GM18511 (cell line): ENCODE results near the gene FPGS.
"Not testable (repeated sequence)": the region's sequence is repeated elsewhere in the genome, so short reads cannot be mapped to it uniquely, and the experiment has no call there.

Experiments used
- ATAC-seq: cut with Tn5 transposase; IDR thresholded peaks from one replicate; pipeline ENCODE4 v1.9.1; 2021; ENCODE audit warnings: mild to moderate bottlenecking, moderate library complexity; ENCODE audit not compliant: unreplicated experiment

The FPGS gene

GRCh38 chr9:127835991-127836516 is 33.4 kb downstream of the FPGS start:
- no peak for ATAC-seq

DNA sequence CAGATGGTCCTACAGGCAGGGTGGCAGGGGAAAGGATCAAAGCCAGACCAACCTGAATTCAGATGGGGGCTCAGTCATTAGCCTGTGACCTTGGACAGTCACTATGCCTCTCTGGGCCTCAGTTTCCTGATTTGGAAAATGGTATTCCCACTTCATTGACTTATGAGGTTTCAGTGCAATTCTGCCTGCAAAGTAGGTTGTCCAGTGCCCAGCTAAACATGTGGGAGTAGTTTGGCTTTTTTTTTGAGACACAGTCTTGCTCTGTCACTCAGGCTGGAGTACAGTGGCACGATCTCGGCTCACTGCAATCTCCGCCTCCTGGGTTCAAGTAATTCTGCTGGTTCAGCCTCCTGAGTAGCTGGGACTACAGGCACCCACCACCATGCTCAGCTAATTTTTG is 33.9 kb downstream of the FPGS start:
- not testable (repeated sequence) for ATAC-seq

DNA sequence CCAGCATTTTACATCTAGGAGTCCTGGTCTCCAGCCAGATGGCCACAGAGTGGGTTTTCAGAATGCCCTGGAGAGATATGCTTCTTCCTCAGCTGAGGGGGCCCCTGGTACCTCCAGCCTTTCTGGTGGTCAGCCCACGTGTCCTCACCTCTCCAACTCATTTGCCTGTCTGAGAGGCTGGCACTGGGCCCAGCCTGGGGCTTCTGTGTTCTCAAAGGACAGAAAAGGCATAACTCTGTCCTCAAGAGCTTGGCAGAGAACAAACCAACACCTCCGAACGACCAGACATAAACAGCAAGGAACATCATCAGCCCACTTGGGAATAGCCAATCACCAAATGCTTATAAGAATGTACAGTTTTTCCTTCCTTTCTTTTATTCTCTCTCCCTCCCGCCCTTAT is 34.7 kb downstream of the FPGS start:
- ATAC-seq: no peak

DNA sequence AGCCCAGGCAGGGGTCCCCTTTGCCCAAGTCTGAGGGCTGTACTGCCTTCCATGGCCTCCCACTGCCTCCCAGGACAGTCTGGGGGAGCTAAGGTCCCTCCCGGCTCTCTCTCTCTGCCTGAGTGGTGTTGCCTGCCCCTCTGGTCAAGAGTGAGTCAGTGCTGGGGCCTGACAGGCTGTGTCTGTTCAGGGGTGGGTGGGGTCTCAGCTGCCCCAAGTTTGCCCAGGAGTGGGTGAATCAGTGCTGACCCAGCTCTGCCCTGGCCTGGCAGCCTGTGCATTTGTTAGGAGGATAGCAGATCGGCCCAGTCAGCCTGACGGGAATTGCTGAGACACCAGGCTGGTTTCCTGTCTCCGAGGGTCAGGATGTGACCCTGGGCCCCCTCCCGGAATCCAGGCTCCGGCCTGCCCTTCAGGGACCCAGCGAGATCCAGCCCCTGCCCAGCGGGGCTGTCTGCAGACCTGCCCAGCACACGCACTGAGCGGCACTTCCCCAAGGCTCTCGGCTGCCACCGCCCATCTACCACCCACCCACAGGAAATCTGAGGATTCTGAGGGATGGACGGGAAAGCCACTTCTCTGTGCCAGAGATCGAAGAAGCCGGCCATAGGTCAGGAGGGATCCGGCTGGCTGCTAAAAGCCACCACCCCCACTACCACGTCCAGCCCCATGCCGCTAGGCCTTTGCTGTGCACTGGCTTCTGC is 35.8 kb downstream of the FPGS start:
- no peak for ATAC-seq

- no peak for ATAC-seq
Observed at GRCh38 chr9:127841087-127841835, 38.6 kb downstream of the FPGS start.

GRCh38 chr9:127844821-127845359 is 42.2 kb downstream of the FPGS start:
- no peak for ATAC-seq

GRCh38 chr9:127845619-127846018 is 42.9 kb downstream of the FPGS start:
- not testable (repeated sequence) for ATAC-seq

- no peak for ATAC-seq
Observed at GRCh38 chr9:127846443-127847177, 43.9 kb downstream of the FPGS start.

GRCh38 chr9:127847178-127847510 is 44.5 kb downstream of the FPGS start:
- no peak for ATAC-seq

DNA sequence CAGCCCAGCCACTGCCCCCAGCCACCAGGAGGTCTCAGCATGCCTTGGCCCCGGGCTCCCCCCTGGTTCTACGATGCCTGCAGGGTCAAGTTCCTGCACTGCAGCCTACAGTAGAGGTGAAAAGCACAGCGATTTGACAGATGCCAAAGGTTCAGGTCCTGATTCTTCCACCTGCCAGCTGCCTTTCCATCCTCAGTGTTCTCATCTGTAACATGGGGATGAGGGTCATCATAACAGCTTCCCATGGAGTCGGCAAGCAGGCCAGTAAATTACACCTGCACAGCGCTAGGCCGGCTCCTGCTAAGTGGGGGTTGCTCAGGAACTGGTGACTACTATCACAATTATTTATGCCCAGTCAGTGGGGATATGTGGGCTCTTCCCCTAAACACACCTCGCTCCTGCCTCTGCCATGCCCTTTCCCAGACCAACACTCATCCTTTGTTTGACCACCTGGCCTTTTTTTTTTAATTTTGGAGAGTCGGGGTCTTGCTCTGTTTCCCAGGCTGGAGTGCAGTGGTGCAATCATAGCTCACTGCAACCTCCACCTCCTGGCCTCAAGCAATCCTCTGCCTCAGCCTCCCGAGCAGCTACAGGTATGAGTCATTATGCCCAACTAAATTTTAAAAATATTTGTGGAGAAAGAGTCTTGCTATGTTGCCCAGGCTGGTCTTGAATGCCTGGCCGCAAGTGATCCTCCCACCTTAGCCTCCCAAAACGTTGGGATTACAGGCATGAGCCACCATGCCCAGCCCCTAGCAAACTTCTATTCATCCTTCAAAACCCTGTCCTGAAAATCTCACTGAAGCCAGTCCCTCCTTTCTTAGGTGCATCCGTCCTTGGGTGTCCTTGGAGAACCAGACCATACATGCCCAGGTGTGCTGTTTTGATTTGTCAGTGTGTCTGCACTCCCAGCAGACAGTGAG is 45.4 kb downstream of the FPGS start:
- no peak for ATAC-seq

DNA sequence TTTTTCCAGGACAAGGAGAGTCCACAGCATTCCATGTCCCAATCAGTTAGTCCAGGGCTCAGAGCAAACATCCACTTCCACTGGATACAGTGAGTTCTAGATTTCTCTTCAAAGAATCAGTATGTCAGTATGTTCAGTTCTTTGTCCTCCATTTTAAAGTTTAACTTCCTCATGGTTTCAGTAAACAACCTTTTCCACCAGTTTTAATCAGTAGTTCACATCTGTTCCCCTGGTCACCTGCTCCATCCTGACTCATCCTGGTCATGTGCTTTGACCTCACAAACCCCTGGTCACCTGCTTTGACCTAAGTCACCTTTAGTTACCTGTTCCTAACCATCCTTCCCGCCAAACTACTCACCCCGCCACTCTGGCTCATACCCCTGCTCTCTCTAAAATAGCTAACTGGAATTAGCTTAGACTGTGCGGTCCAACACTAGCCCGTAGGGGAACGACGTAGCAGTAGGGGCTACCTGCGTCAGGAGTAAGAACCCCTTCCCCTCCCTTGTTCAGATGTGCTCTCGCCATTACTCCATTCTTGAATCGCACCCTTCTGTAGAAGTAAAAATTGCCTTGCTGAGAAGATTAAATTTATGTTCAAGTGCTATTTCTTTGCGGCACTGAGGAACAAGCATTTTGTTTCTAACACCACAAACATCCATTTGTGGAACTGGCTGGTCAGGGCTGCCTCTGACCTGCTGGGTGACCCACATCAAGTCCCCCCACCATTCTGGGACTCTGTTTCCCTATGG is 46.2 kb downstream of the FPGS start:
- ATAC-seq: no peak

- ATAC-seq: no peak
Observed at GRCh38 chr9:127850286-127850830, 47.7 kb downstream of the FPGS start.

- no peak for ATAC-seq
Observed at GRCh38 chr9:127852829-127853228, 50.1 kb downstream of the FPGS start.

DNA sequence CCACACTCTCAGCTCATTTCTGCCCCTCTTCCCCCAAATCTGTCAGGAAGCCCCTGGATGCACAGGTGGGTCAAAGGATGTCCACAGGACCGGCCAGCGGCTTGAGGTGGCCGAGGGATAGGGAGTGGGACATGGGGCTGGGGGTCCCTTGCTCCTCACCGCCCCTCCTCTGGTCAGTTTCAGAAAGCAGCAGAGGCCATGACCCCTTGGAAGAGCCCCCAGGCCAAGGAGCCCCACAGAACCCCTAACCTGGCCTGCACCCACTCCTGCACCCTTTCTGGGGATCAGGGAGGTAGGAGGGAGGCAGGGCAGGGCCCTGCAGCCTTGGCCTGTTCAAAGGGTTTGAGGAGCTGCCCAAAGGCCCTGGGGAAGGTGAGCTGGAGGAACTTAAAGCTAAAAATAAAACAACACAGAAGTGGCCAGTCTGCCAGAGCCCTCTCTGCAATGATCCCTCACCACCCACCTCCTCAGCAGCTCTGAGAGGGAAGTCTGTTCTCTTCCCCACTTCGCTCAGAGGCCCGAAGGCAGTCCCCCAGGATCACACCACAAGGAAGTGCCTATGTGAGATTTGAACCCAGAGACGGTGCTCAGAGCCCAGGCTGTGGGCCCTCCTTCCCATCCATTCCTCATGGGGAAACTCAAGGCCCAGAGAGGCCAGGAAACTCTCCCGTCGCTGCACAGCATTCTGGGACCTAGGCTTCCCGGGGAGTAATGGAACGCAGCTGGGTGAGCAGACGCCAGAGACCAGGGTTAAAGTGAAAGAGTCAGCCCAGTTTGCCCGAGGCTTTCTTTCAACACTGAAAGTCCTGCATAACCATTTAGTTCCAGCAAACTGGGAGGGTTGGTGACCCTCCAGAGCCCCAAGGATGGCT is 50.9 kb downstream of the FPGS start:
- ATAC-seq: no peak

DNA sequence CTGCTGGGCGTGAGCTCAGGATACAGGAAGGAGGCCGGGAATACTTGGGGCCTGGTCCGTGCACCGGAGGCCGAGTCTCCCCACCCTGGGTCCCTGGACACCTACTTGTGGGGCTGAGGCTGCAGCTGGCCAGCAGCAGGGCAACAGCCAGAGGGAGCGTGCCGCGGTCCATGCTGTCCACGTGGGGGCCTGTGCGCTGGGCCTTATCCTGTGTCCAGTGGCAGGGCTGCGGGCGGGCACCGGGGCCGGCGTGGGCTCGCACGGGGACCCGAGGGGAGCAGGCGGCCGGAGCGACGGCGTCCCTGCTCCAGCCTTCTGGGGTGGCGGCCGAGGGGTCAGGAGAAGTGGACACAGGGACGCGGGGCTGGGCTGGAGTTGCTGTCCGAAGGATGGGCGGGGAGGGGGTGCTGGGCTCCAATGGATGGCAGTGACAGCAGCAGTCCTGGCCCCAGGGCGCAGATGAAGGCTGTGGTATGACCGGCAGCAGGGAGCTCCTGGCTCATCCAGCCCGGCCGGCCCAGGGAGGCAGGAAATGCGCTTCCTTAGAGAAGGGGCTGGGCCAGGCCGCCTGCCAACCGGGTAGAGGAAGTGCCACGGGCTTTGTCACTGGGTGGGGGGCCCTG is 51.6 kb downstream of the FPGS start, which contains the start of gene ENG:
Gene ENG (minus strand): TSS at position 475 of the 623 bp plus-strand sequence. CDS start 303 bp downstream, at position 172.
- no peak for ATAC-seq

GRCh38 chr9:127854960-127855359 is 52.3 kb downstream of the FPGS start:
- no peak for ATAC-seq

- ATAC-seq: no peak
Observed at GRCh38 chr9:127855522-127855921, 52.8 kb downstream of the FPGS start.
